ENCODE measurements around the gene IGSF5.

IGSF5 gene

GRCh38 chr21:39724944-39725343, 20.0 kb upstream of the IGSF5 start:
- DNase-seq (ENCODE audit: low read depth) = no peak
- H3K4me3 ChIP-seq (ENCODE audit: low read length) = no peak overlapping the region
- no peak for TF ChIP-seq CTCF (conservative IDR thresholded peaks at IDR 0.05; ENCODE audit: low read length)

GRCh38 chr21:39726133-39726532, 18.9 kb upstream of the IGSF5 start:
- no peak overlapping the region for H3K4me3 ChIP-seq (ENCODE audit: low read length)
- TF ChIP-seq CTCF (conservative IDR thresholded peaks at IDR 0.05; ENCODE audit: low read length) = peak; percentile 36
- no peak for DNase-seq (ENCODE audit: low read depth)

GRCh38 chr21:39727401-39728120, 17.4 kb upstream of the IGSF5 start:
- no peak for TF ChIP-seq CTCF (conservative IDR thresholded peaks at IDR 0.05; ENCODE audit: low read length)
- DNase-seq (ENCODE audit: low read depth) = no peak
- H3K4me3 ChIP-seq (ENCODE audit: low read length) = no peak overlapping the region

GRCh38 chr21:39728341-39728740, 16.6 kb upstream of the IGSF5 start:
- no peak for DNase-seq (ENCODE audit: low read depth)
- TF ChIP-seq CTCF (conservative IDR thresholded peaks at IDR 0.05; ENCODE audit: low read length) = no peak
- no peak overlapping the region for H3K4me3 ChIP-seq (ENCODE audit: low read length)

- no peak for TF ChIP-seq CTCF (conservative IDR thresholded peaks at IDR 0.05; ENCODE audit: low read length)
- no peak overlapping the region for H3K4me3 ChIP-seq (ENCODE audit: low read length)
- DNase-seq (ENCODE audit: low read depth) = no peak
Observed at GRCh38 chr21:39730418-39731157, 14.4 kb upstream of the IGSF5 start.

- H3K4me3 ChIP-seq (ENCODE audit: low read length) = no peak overlapping the region
- TF ChIP-seq CTCF (conservative IDR thresholded peaks at IDR 0.05; ENCODE audit: low read length) = no peak
- DNase-seq (ENCODE audit: low read depth) = no peak
Observed at GRCh38 chr21:39736716-39737115, 8.3 kb upstream of the IGSF5 start.

Measured in AG10803 (cell line).